OCI-LY3 (cell line): ENCODE measurements around the gene GRID1.

Experiments
- CTCF ChIP-seq: fragments of 200-600, 300-600 bp; sonication (generic); IDR thresholded peaks from 2 replicates; pipeline ENCODE4 v1.5.1; 2014; ENCODE audit warnings: antibody characterized with exemption, low read length, low read depth
- EZH2phosphoT487 ChIP-seq: fragments of 200-600 bp; shearing (Covaris generic); IDR thresholded peaks from 2 replicates; pipeline ENCODE4 v1.6.1; 2018; ENCODE audit warnings: antibody characterized with exemption, mixed run types, low read depth

- no peak for TF ChIP-seq CTCF
- TF ChIP-seq EZH2phosphoT487: no peak
Observed at GRCh38 chr10:86091216-86091615, 275.4 kb downstream of the GRID1 start.
